Sciatic nerve (tissue), 2 donors: ENCODE measurements around the gene RPS6KA6. TPM values are rescaled to one million over a fixed set of nuclear protein-coding genes. Genes with fewer than 3 reads are reported as not detected.
"Not testable (repeated sequence)": the region's sequence is repeated elsewhere in the genome, so short reads cannot be mapped to it uniquely, and the experiment has no call there.

Experiments used
- ATAC-seq: fragments of 200-7000 bp; cut with Tn5 transposase; one replicate; pipeline ENCODE4 v1.9.1; 2020; ENCODE audit warnings: mild to moderate bottlenecking, moderate library complexity
- DNase-seq: peaks from one replicate; pipeline ENCODE4 v3.0.0-alpha.2; 2020; ENCODE audit warnings: low spot score
- intact Hi-C: fragments of 100-400 bp; cut with DNase I; formaldehyde crosslinking; loops from one replicate; pipeline ENCODE4 v1.14.2; 2022
- total RNA-seq: library from RNA; stranded (reverse); fragmentation: NEBNext Ultra II Directional; extraction: Animal tissue kit (Norgen Biotek cat#: 25700); gene quantifications from one replicate; pipeline ENCODE4 v1.2.1, GENCODE V29; 2021
- donor health status: DM: no; HTN: no; CAD: no.
- donor health status: DM: no; HTN: no; CAD: no.

Gene RPS6KA6
- total RNA-seq, 1 donor from 2014 or later = 2.7 TPM

GRCh38 chrX:84168574-84168973 is 19.4 kb downstream of the RPS6KA6 start:
- DNase-seq (no peak), ATAC-seq (no peak)
- intact Hi-C loops = no loop called here

GRCh38 chrX:84168095-84168494 is 19.9 kb downstream of the RPS6KA6 start:
- intact Hi-C loops = no loop called here
- ATAC-seq (no peak), DNase-seq (no peak)

DNA sequence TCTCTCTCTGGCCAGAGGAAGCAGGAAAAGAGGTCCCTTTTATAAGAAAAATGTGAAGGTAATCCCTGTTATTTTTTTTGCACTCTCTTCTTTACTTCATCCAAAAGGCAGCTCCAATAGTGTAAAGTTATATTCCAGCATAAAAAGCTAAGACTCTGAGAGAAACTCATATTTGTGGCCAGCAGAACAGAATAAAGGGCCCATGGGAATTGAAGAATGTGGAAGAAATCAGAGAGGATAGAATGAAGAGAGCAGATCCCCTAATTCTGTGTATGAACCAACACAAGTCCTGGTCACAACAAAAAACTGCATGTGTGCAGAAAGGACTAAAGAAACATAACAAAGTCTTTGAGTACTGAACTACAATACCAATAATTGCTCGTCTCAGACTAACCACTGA is 22.3 kb downstream of the RPS6KA6 start:
- intact Hi-C loops = no loop called here
- DNase-seq (no peak), ATAC-seq (no peak)

- no peak for DNase-seq
- intact Hi-C loops = no loop called here
- ATAC-seq = no peak
These were observed 25.6 kb downstream of the RPS6KA6 start for GRCh38 chrX:84162401-84162800.

DNA sequence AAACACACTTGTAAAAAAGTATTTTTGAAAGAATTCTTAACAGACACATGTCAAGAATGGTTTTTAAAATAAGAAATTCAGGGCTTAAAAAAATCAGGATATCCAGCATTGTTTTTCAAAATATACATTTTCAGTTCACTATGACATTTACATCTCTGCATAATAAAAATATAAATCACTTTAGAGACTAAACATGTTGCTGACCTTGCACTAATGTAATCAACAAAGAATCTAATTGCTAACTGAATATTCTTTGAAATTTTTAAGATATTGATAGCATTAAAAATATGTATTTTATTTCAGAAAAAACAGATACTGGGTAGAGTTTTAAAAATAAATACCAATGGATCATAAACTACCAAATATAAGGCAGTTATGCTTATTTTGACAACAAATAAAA is 26.4 kb downstream of the RPS6KA6 start:
- DNase-seq (no peak), ATAC-seq (no peak)
- intact Hi-C loops = no loop called here

DNA sequence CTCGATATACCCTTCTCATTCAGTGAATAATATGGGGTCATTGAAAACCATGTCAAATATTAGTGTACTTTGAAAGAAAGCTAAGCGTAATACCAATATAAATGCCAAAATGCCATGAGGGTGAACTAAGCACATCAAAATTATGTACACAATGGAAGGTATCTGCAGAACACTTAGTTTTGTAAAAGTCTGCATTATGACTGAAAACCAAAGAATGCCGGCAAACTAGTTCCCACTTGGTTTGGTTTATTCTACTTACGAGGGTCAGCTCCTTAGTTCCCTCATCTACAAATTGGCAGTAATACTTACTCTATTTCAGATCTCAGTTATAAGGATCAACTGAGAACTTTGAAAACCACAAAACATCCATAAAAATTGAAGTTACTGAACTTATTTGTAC is 27.3 kb downstream of the RPS6KA6 start:
- intact Hi-C loops = no loop called here
- no peak for ATAC-seq

GRCh38 chrX:84156821-84157220 is 31.2 kb downstream of the RPS6KA6 start:
- intact Hi-C loops = no loop called here
- no peak for ATAC-seq
- no peak for DNase-seq

More for the DNA sequence above, 27.3 kb downstream of the RPS6KA6 start:
- DNase-seq = no peak

DNA sequence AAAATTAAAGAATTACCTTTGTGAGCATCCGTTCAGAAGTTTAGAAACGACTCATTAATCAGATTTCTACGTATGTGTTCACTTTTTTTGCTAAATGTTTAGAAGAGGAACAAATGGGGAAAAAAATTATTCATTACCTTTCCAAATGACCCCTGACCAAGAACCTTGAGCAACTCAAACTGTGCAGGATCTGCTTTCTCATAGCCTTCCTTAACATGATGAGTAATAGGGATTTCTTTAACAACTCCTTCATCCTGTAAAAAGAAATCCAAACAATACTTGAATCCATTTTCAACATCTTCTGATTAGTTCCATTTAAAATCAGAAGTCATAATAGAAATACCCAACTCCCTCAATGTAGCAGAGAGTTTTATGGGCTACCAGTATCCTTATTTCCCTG is 32.1 kb downstream of the RPS6KA6 start:
- ATAC-seq = no peak
- DNase-seq = no peak

GRCh38 chrX:84153538-84153937 is 34.5 kb downstream of the RPS6KA6 start:
- DNase-seq (no peak), ATAC-seq (no peak)
- intact Hi-C loops = no loop called here

More for the DNA sequence above, 32.1 kb downstream of the RPS6KA6 start:
- intact Hi-C loops = no loop called here

DNA sequence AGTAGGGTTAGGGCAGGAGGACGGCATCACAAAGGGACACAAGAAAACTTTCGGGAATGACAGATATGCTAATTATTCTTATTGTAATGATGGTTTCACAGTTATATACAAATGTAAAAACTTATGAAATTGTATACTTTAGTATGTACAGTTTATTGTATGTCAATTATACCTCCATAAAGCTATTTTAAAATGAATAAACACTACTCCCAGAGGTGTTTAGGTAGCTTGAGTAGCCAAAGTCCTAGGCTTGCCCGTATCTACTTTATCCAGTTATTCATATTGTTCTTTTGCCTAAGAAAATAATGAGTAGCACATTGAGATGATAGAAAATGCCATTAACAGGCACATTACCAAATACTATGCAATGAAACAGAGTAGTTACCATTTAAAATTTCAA is 43.0 kb downstream of the RPS6KA6 start:
- intact Hi-C loops = no loop called here
- ATAC-seq (no peak), DNase-seq (no peak)

GRCh38 chrX:84144281-84144680 is 43.7 kb downstream of the RPS6KA6 start:
- intact Hi-C loops = no loop called here
- DNase-seq (no peak), ATAC-seq (no peak)

DNA sequence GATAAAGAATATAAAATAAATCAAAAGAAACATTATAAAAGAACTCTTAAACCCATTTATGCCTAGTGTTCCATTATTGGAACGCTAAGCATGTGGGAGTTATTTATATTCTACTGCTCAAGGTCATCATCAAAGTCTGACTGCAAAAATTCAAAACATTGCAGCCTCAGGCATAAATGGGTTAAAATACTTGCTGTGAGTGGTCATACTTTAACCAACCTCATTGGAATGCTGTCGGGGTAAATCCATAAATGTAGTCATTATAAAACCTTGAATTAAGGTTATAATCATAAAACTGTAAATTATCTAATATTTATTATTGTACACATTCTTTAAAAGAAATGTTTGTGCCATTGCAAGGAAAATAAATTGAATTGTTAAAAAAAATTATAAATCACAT is 55.0 kb downstream of the RPS6KA6 start:
- intact Hi-C loops = no loop called here

DNA sequence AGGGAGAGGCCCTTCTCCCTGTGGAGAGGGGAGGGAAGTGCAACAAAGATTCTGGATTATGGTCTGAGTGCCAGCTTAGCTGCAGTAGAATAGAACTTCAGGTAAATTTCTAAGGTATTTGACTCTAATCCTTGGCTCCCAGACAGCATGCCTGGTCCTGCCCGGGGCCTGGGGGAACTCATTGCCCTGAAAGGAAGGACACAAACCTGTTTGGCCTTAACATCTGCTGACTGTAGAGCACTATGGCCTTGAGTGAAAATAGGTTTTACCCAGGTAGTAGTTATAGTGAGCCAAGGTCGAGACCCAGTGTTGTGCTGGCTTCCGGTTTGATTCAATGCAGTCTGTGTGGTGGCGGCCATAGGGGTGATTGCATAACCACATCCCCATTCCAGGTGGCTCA is 64.4 kb downstream of the RPS6KA6 start:
- intact Hi-C loops = no loop called here
- no peak for ATAC-seq
- no peak for DNase-seq

More for the DNA sequence above, 55.0 kb downstream of the RPS6KA6 start:
- ATAC-seq (no peak), DNase-seq (no peak)

GRCh38 chrX:84118769-84119168 is 69.2 kb downstream of the RPS6KA6 start:
- ATAC-seq (no peak), DNase-seq (no peak)
- intact Hi-C loops = no loop called here

- DNase-seq = no peak
- intact Hi-C loops = no loop called here
- ATAC-seq = no peak
These were observed 69.7 kb downstream of the RPS6KA6 start for GRCh38 chrX:84118315-84118714.

DNA sequence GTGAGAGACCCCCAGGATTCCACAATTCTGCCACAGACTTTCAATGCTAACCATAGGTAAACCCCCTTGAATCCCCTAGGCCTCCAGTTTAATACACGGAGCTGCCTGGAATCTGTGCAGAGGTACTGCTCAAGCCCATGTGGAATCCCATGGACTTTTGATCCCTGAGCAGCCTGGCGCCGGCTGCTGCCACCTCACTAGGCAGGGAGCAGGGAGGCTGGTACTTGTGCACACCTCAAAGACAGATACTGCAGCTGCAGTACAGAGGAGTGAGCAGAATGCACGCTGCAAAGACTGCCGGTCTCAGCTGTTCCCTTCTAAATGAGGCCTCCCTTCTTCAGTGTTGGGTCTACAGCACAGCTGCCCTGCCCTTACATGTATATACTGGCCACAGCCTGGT is 79.4 kb downstream of the RPS6KA6 start:
- intact Hi-C loops = no loop called here
- DNase-seq (no peak), ATAC-seq (no peak)

DNA sequence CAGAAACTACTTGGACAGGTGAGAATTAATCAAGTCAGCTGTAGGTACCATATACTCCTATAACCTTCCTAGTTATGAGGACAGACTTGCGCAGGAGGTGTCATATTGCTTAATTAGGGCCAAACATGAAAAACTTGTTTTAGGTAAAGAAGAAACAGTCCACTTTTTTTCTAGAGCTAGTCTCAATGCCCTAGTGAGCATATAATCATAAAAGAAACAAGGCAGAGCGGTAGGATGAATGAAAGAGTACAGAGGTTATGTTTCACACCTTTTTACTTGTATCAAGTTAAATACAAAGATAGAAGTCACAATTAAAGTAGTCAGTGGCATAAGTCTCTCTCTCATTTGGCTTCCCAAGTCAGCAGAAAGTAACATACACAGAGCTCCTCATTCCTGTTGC is 88.9 kb downstream of the RPS6KA6 start:
- intact Hi-C loops = no loop called here
- ATAC-seq = no peak
- DNase-seq = no peak

- intact Hi-C loops = not testable (repeated sequence)
These were observed 108.4 kb downstream of the RPS6KA6 start for GRCh38 chrX:84079479-84080197.

GRCh38 chrX:84078991-84079390 is 109.0 kb downstream of the RPS6KA6 start:
- intact Hi-C loops = no loop called here
- ATAC-seq (no peak), DNase-seq (no peak)

More at GRCh38 chrX:84079479-84080197, 108.4 kb downstream of the RPS6KA6 start:
- not testable (repeated sequence) for ATAC-seq
- peak; percentile 36 for DNase-seq

DNA sequence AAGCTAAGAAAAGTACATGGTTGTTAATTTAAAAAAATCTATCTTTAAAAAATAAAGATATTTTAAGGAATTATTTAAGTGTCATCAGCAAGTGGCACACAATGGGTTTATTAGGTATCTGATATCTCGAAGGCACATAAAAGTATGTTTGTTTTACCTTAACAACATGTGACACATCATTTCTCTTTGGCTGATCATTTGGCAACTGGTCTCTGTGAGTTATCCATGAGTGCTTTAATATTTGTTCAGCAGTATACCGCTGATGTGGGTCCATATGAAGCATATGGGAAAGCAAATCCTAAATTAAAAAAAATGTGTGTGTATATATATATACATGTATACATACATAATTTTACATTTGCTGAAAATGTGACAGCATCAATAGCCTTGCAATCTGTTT is 123.2 kb downstream of the RPS6KA6 start:
- intact Hi-C loops = no loop called here
- DNase-seq = no peak

GRCh38 chrX:84064164-84064563 is 123.8 kb downstream of the RPS6KA6 start:
- no peak for ATAC-seq
- intact Hi-C loops = no loop called here

More for the DNA sequence above, 123.2 kb downstream of the RPS6KA6 start:
- ATAC-seq = no peak

More at GRCh38 chrX:84064164-84064563, 123.8 kb downstream of the RPS6KA6 start:
- no peak for DNase-seq
